Measurements from ENCODE around the gene LATS2. TPM values are rescaled to one million over a fixed set of nuclear protein-coding genes. Genes with fewer than 3 reads are reported as not detected.
A peak's percentile ranks its signal among the peaks of the same experiment; 100 is the strongest.

The LATS2 gene
- total RNA-seq, 2 donors from 2014 or later: 40.1 to 59.2 TPM

DNA sequence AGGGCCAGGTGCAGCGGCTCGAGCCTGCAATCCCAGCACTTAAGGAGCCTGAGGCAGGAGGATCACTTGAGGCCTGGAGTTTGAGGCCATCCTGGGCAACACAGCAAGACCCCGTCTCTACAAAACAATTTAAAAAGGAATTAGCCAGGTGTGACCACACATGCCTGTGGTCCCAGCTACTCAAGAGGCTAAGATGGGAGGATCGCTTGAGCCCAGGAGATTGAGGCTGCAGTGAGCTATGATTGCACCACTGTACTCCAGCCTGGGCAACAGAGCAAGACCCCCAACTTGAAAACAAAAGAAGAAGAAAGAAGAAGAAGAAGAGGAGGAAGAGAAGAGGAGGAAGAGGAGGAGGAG lies 47.7 kb downstream of the LATS2 start:
- Histone ChIP-seq H3K27ac (peak overlapping the region; percentile 24 to 62), H3K9me3 (no peaks in the 10 kb centered on the region), H3K36me3 (no peaks in the 10 kb centered on the region), H3K27me3 (replicated peaks; ENCODE audit: insufficient read depth) (no peaks in the 10 kb centered on the region), H3K4me1 (ENCODE audit: control insufficient read depth in 1 of 2, low read depth in 2 of 2) (peaks cover 51 to 75% of the 10 kb centered on the region in 2 donors), H3K4me3 (no peak overlapping the region)
- DNase-seq (ENCODE audit: low spot score) (no peak), ATAC-seq (ENCODE audit: insufficient number of reproducible peaks, low FRiP score, low read depth) (no peak)
- TF ChIP-seq, protein P1, sequence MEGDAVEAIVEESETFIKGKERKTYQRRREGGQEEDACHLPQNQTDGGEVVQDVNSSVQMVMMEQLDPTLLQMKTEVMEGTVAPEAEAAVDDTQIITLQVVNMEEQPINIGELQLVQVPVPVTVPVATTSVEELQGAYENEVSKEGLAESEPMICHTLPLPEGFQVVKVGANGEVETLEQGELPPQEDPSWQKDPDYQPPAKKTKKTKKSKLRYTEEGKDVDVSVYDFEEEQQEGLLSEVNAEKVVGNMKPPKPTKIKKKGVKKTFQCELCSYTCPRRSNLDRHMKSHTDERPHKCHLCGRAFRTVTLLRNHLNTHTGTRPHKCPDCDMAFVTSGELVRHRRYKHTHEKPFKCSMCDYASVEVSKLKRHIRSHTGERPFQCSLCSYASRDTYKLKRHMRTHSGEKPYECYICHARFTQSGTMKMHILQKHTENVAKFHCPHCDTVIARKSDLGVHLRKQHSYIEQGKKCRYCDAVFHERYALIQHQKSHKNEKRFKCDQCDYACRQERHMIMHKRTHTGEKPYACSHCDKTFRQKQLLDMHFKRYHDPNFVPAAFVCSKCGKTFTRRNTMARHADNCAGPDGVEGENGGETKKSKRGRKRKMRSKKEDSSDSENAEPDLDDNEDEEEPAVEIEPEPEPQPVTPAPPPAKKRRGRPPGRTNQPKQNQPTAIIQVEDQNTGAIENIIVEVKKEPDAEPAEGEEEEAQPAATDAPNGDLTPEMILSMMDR (IDR thresholded peaks at IDR 0.05): no peak

DNA sequence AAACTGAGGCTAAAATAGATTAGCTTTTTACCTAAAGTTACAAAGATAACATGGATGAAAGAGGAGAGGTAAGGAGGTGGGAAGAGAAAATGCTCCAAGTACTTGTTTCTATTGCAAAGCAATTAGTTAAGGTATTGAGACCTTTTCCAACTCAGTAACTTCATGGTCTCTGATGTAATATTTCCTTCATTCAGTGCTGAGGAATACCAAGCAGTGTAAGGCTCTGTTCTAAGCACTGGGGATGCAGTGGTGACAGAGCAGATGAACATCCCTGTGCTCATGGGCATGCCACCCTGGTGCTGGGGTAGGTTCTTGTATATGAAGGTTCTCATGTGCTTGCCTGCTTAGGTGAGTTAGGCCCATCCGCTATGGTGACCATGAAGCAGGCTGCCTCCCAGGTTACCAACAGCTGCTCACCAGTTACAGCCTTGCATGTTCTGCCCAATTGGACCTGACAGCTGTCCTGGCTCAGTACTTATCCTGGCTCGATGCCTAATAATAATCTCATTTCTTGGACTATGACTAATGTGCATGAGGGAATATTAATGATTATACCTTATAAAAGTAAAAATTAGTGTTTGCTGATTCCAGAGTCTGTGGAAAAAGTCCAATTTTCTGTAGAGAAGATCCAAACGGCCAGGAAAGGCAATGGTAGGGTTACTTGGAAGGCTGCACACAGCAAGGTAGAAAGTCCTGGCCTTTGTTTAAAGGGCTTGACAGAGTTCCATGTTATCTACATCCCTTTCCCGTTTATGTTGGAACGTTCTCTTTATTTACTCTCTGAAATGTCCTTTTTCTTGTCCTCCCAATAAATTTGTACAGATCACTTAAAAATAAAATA lies 48.3 kb downstream of the LATS2 start:
- peak overlapping the region; percentile 24 to 62 for H3K27ac ChIP-seq
- no peak overlapping the region for H3K4me3 ChIP-seq
- DNase-seq (ENCODE audit: low spot score): no peak
- no peaks in the 10 kb centered on the region for H3K27me3 ChIP-seq (replicated peaks; ENCODE audit: insufficient read depth)
- no peak for ATAC-seq (ENCODE audit: insufficient number of reproducible peaks, low FRiP score, low read depth)
- peaks cover 51 to 75% of the 10 kb centered on the region in 2 donors for H3K4me1 ChIP-seq (ENCODE audit: control insufficient read depth in 1 of 2, low read depth in 2 of 2)
- no peaks in the 10 kb centered on the region for H3K9me3 ChIP-seq
- TF ChIP-seq, protein P1 (IDR thresholded peaks at IDR 0.05): no peak
- H3K36me3 ChIP-seq: no peaks in the 10 kb centered on the region

DNA sequence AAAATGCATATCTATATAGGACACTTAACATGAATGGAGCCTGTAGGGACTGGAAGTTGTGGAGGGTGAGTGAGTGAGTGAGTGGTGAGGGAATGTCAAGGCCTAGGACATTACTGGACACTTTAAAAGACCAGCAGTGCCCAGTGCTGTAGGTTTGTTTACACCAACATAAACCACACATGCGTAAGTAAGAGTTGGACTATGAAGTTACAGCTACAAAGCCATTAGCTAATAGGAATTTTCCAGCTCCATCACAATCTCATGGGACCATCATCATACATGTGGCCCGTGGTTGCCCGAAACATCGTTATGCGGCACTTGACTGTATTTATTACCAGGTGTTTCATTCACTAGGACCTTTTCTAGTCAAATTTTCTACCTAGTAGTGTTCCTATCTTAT lies 49.2 kb downstream of the LATS2 start:
- H3K4me3 ChIP-seq: no peak overlapping the region
- DNase-seq (ENCODE audit: low spot score) (no peak), ATAC-seq (ENCODE audit: insufficient number of reproducible peaks, low FRiP score, low read depth) (no peak)
- no peaks in the 10 kb centered on the region for H3K27me3 ChIP-seq (replicated peaks; ENCODE audit: insufficient read depth)
- H3K4me1 ChIP-seq (ENCODE audit: control insufficient read depth in 1 of 2, low read depth in 2 of 2): peaks cover 46 to 70% of the 10 kb centered on the region in 2 donors
- no peaks in the 10 kb centered on the region for H3K9me3 ChIP-seq
- TF ChIP-seq, protein P1 (IDR thresholded peaks at IDR 0.05): no peak
- no peak overlapping the region for H3K27ac ChIP-seq
- H3K36me3 ChIP-seq: no peaks in the 10 kb centered on the region

DNA sequence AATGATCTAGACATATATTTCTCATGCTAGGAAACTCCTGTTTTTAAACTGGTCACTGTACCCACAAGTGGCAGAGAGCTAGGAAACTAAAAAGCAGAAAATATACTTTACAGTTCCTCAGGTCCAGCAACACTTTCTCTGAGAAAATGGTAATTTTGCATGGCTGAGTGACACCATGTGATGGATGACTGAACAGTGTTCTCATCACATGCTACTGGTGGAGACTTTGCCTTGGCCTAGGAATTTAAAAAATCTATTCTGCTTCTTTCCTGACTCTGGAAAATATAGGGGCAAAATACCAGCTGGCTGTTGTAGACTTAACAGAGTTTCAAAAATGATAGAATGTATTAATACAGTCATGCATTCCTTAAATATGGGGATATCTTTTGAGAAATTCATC lies 50.0 kb downstream of the LATS2 start:
- DNase-seq (ENCODE audit: low spot score): no peak
- peaks cover 37 to 66% of the 10 kb centered on the region in 2 donors for H3K4me1 ChIP-seq (ENCODE audit: control insufficient read depth in 1 of 2, low read depth in 2 of 2)
- H3K9me3 ChIP-seq: no peaks in the 10 kb centered on the region
- no peaks in the 10 kb centered on the region for H3K27me3 ChIP-seq (replicated peaks; ENCODE audit: insufficient read depth)
- H3K4me3 ChIP-seq: no peak overlapping the region
- H3K27ac ChIP-seq: no peak overlapping the region
- TF ChIP-seq, protein P1 (IDR thresholded peaks at IDR 0.05): no peak
- ATAC-seq (ENCODE audit: insufficient number of reproducible peaks, low FRiP score, low read depth): no peak
- no peaks in the 10 kb centered on the region for H3K36me3 ChIP-seq

DNA sequence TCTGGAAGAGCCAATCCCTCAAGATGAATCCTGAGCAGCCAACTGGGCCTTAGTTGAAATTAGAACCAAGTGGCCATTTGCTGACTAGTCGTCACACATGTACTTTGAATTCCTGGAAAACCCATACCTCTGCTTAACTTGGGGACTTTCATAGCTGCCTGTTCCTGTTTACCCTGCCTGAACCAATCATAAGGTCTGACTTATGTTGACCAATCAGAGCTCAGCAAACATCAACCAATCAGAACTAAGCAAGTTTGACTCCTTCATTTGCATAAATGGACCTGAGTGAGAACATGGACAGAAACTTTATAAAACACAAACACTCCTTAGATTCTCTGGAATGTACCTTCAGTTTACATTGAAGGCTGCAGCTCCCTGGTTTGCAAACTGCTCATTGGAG lies 50.8 kb downstream of the LATS2 start:
- Histone ChIP-seq H3K9me3 (no peaks in the 10 kb centered on the region), H3K4me1 (ENCODE audit: control insufficient read depth in 1 of 2, low read depth in 2 of 2) (peaks cover 30 to 64% of the 10 kb centered on the region in 2 donors), H3K27ac (no peak overlapping the region), H3K27me3 (replicated peaks; ENCODE audit: insufficient read depth) (no peaks in the 10 kb centered on the region), H3K36me3 (no peaks in the 10 kb centered on the region), H3K4me3 (no peak overlapping the region)
- no peak for DNase-seq (ENCODE audit: low spot score)
- no peak for ATAC-seq (ENCODE audit: insufficient number of reproducible peaks, low FRiP score, low read depth)
- TF ChIP-seq, protein P1 (IDR thresholded peaks at IDR 0.05): no peak
